GM23338 (cell line): ENCODE data around the gene TLE2. TPM values are rescaled to one million over a fixed set of nuclear protein-coding genes. Genes with fewer than 3 reads are reported as not detected.

Source experiments
- POLR2AphosphoS5 ChIP-seq: IDR thresholded peaks from 2 replicates; pipeline ENCODE4 v1.6.1; 2016; ENCODE audit warnings: antibody characterized with exemption, low read depth
- polyA plus RNA-seq: library from polyadenylated mRNA; unstranded; fragments of >200 nt; fragmentation: Nextera tagmentation; extraction: Ambion mirVana; gene quantifications from 2 replicates; pipeline ENCODE4 v1.2.1, GENCODE V29; 2016
- total RNA-seq: library from RNA; depleted of rRNA; stranded (reverse); fragments of >200 nt; shearing (Covaris generic); gene quantifications from 2 replicates; pipeline ENCODE4 v1.2.3, GENCODE V29; 2014
- TF ChIP-seq, protein P1 (sequence below): fragments of 250-450 bp; sonication (Bioruptor Pico); IDR thresholded peaks from 2 replicates; pipeline ENCODE4 v1.5.0; 2020; ENCODE audit warnings: mild to moderate bottlenecking, moderate library complexity
- TF ChIP-seq, protein P2 (sequence below): IDR thresholded peaks from one replicate; pipeline ENCODE4 v1.6.1; 2018; ENCODE audit warnings: antibody characterized with exemption; ENCODE audit not compliant: unreplicated experiment

The TLE2 gene
- total and polyA plus RNA-seq, 2 experiments from 2014 or later = 5.2 to 22.8 TPM

DNA sequence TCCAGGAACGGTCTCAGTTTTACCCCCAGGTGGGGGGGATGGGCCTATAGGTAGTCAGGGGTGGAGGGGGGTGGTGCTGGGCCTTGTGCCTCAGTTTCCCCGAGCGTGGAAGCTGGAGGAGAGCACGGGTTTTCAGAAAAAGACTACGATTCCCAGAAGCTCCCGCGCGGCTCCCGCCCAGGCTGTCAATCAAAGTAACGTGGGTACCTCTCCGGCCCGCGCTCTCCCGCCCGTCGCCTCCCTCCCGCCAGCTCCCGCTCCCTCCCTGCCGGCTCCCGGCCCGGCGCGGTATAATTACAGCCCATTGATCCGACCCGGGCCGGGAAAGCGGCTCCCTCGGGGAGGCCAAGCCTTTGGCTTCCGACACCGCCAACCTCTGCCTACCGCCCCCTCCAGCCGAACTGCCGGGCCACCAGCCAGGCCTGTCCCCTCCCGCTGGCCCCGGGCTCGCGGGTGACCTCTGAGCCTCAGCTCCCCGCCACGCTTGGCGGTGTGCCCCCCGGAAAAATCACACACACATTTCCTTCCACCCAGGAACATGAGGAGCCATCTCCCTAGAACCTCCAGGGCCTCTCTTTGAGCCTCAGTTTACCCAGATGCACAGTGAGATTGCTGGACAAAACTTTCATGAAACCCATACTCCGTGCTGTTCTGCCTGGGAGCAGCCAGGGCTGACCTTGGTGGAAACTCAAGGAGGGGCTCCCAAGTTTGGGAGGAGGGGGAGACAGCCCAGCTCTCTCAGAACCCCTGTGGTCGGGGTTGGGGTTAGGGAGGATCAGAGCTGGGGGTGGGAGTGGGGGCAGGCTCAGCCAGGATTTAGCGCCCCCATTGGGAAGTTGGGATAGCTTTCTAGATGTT is 7.3 kb upstream of the TLE2 start (continued):
- TF ChIP-seq, protein P1, sequence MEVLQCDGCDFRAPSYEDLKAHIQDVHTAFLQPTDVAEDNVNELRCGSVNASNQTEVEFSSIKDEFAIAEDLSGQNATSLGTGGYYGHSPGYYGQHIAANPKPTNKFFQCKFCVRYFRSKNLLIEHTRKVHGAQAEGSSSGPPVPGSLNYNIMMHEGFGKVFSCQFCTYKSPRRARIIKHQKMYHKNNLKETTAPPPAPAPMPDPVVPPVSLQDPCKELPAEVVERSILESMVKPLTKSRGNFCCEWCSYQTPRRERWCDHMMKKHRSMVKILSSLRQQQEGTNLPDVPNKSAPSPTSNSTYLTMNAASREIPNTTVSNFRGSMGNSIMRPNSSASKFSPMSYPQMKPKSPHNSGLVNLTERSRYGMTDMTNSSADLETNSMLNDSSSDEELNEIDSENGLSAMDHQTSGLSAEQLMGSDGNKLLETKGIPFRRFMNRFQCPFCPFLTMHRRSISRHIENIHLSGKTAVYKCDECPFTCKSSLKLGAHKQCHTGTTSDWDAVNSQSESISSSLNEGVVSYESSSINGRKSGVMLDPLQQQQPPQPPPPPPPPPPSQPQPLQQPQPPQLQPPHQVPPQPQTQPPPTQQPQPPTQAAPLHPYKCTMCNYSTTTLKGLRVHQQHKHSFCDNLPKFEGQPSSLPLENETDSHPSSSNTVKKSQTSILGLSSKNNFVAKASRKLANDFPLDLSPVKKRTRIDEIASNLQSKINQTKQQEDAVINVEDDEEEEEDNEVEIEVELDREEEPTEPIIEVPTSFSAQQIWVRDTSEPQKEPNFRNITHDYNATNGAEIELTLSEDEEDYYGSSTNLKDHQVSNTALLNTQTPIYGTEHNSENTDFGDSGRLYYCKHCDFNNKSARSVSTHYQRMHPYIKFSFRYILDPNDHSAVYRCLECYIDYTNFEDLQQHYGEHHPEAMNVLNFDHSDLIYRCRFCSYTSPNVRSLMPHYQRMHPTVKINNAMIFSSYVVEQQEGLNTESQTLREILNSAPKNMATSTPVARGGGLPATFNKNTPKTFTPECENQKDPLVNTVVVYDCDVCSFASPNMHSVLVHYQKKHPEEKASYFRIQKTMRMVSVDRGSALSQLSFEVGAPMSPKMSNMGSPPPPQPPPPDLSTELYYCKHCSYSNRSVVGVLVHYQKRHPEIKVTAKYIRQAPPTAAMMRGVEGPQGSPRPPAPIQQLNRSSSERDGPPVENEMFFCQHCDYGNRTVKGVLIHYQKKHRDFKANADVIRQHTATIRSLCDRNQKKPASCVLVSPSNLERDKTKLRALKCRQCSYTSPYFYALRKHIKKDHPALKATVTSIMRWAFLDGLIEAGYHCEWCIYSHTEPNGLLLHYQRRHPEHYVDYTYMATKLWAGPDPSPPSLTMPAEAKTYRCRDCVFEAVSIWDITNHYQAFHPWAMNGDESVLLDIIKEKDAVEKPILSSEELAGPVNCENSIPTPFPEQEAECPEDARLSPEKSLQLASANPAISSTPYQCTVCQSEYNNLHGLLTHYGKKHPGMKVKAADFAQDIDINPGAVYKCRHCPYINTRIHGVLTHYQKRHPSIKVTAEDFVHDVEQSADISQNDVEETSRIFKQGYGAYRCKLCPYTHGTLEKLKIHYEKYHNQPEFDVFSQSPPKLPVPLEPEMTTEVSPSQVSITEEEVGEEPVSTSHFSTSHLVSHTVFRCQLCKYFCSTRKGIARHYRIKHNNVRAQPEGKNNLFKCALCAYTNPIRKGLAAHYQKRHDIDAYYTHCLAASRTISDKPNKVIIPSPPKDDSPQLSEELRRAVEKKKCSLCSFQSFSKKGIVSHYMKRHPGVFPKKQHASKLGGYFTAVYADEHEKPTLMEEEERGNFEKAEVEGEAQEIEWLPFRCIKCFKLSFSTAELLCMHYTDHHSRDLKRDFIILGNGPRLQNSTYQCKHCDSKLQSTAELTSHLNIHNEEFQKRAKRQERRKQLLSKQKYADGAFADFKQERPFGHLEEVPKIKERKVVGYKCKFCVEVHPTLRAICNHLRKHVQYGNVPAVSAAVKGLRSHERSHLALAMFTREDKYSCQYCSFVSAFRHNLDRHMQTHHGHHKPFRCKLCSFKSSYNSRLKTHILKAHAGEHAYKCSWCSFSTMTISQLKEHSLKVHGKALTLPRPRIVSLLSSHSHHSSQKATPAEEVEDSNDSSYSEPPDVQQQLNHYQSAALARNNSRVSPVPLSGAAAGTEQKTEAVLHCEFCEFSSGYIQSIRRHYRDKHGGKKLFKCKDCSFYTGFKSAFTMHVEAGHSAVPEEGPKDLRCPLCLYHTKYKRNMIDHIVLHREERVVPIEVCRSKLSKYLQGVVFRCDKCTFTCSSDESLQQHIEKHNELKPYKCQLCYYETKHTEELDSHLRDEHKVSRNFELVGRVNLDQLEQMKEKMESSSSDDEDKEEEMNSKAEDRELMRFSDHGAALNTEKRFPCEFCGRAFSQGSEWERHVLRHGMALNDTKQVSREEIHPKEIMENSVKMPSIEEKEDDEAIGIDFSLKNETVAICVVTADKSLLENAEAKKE (CRISPR knock-in tag) = no peak
- TF ChIP-seq, protein P2, sequence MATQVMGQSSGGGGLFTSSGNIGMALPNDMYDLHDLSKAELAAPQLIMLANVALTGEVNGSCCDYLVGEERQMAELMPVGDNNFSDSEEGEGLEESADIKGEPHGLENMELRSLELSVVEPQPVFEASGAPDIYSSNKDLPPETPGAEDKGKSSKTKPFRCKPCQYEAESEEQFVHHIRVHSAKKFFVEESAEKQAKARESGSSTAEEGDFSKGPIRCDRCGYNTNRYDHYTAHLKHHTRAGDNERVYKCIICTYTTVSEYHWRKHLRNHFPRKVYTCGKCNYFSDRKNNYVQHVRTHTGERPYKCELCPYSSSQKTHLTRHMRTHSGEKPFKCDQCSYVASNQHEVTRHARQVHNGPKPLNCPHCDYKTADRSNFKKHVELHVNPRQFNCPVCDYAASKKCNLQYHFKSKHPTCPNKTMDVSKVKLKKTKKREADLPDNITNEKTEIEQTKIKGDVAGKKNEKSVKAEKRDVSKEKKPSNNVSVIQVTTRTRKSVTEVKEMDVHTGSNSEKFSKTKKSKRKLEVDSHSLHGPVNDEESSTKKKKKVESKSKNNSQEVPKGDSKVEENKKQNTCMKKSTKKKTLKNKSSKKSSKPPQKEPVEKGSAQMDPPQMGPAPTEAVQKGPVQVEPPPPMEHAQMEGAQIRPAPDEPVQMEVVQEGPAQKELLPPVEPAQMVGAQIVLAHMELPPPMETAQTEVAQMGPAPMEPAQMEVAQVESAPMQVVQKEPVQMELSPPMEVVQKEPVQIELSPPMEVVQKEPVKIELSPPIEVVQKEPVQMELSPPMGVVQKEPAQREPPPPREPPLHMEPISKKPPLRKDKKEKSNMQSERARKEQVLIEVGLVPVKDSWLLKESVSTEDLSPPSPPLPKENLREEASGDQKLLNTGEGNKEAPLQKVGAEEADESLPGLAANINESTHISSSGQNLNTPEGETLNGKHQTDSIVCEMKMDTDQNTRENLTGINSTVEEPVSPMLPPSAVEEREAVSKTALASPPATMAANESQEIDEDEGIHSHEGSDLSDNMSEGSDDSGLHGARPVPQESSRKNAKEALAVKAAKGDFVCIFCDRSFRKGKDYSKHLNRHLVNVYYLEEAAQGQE = no peak
- no peak for TF ChIP-seq POLR2AphosphoS5
